Neural cell (in vitro differentiated cells): ENCODE data around the gene TXNL1. TPM values are rescaled to one million over a fixed set of nuclear protein-coding genes. Genes with fewer than 3 reads are reported as not detected.

Experiments used
- H2AFZ ChIP-seq: fragments of 200-600, 300-800 bp; sonication (generic), shearing (Covaris generic); 2 replicates; pipeline ENCODE4 v1.6.0; 2014; ENCODE audit warnings: low read depth, mild to moderate bottlenecking, antibody characterized with exemption, low read length, moderate library complexity
- H3F3A ChIP-seq: fragments of 200-600 bp; shearing (Covaris generic); 2 replicates; pipeline ENCODE4 v1.6.1; 2016; ENCODE audit warnings: mild to moderate bottlenecking, moderate library complexity, mixed read lengths, antibody characterized with exemption, low read length; ENCODE audit not compliant: insufficient read depth, poor library complexity, severe bottlenecking
- H3K27ac ChIP-seq: fragments of 200-600, 300-800 bp; sonication (generic), shearing (Covaris generic); 2 replicates; pipeline ENCODE4 v1.5.1; 2014; ENCODE audit warnings: mild to moderate bottlenecking, low read length, moderate library complexity
- H3K27me3 ChIP-seq: fragments of 300-800, 200-600 bp; sonication (generic), shearing (Covaris generic); 2 replicates; pipeline ENCODE4 v1.6.0; 2014; ENCODE audit warnings: mild to moderate bottlenecking, low read depth, low read length, moderate library complexity; ENCODE audit not compliant: insufficient read depth
- H3K36me3 ChIP-seq: fragments of 300-800, 200-600 bp; sonication (generic), shearing (Covaris generic); 2 replicates; pipeline ENCODE4 v1.5.1; 2014; ENCODE audit warnings: mild to moderate bottlenecking, antibody characterized with exemption, low read length, moderate library complexity; ENCODE audit not compliant: insufficient read depth
- H3K4me2 ChIP-seq: fragments of 300-800, 200-600 bp; sonication (generic), shearing (Covaris generic); 2 replicates; pipeline ENCODE4 v1.6.0; 2014; ENCODE audit warnings: mild to moderate bottlenecking, low read length
- H3K4me3 ChIP-seq: fragments of 300-800, 200-600 bp; sonication (generic), shearing (Covaris generic); 2 replicates; pipeline ENCODE4 v1.5.1; 2014; ENCODE audit warnings: mild to moderate bottlenecking, low read length, moderate library complexity
- H3K79me2 ChIP-seq: fragments of 200-600 bp; shearing (Covaris generic); replicated peaks from 2 replicates; pipeline ENCODE4 v1.6.0; 2014; ENCODE audit warnings: mild to moderate bottlenecking, low read length, moderate library complexity; ENCODE audit not compliant: insufficient read depth
- H3K9ac ChIP-seq: fragments of 300-800, 200-600 bp; sonication (generic), shearing (Covaris generic); 2 replicates; pipeline ENCODE4 v1.6.1; 2016; ENCODE audit warnings: mild to moderate bottlenecking, low read length, mixed read lengths
- H3K9me2 ChIP-seq: fragments of 200-600 bp; shearing (Covaris generic); 2 replicates; pipeline ENCODE4 v1.6.1; 2016; ENCODE audit warnings: mild to moderate bottlenecking, low read length, mixed read lengths; ENCODE audit not compliant: insufficient read depth
- H3K9me3 ChIP-seq: fragments of 200-600, 300-800 bp; sonication (generic), shearing (Covaris generic); 2 replicates; pipeline ENCODE4 v1.6.1; 2016; ENCODE audit warnings: mild to moderate bottlenecking, mixed run types, low read length, moderate library complexity, mixed read lengths
- H4K20me1 ChIP-seq: fragments of 200-600 bp; shearing (Covaris generic); 2 replicates; pipeline ENCODE4 v1.6.1; 2016; ENCODE audit warnings: mild to moderate bottlenecking, mixed run types; ENCODE audit not compliant: insufficient read depth
- EP300 ChIP-seq: fragments of 450-650 bp; conservative IDR thresholded peaks from 2 replicates; pipeline ENCODE4 v1.6.1; 2014; ENCODE audit warnings: antibody characterized with exemption, mild to moderate bottlenecking, moderate library complexity; ENCODE audit not compliant: poor library complexity, severe bottlenecking
- EZH2 ChIP-seq: fragments of 200-600, 300-800 bp; shearing (Covaris generic), sonication (generic); IDR thresholded peaks from 2 replicates; pipeline ENCODE4 v1.6.1; 2014; ENCODE audit warnings: antibody characterized with exemption, low read length, borderline replicate concordance, mild to moderate bottlenecking; ENCODE audit not compliant: insufficient read depth, poor library complexity, severe bottlenecking
- MXI1 ChIP-seq: fragments of 450-650 bp; conservative IDR thresholded peaks from 2 replicates; pipeline ENCODE4 v1.6.1; 2014; ENCODE audit warnings: antibody characterized with exemption, mild to moderate bottlenecking; ENCODE audit not compliant: poor library complexity, severe bottlenecking
- POLR2AphosphoS5 ChIP-seq: IDR thresholded peaks from 2 replicates; pipeline ENCODE4 v1.6.1; 2012
- RAD21 ChIP-seq: fragments of 450-650 bp; conservative IDR thresholded peaks from 2 replicates; pipeline ENCODE4 v1.6.1; 2014; ENCODE audit warnings: antibody characterized with exemption, mild to moderate bottlenecking, moderate library complexity
- REST ChIP-seq: IDR thresholded peaks from 2 replicates; pipeline ENCODE4 v1.6.1; 2012; ENCODE audit warnings: borderline replicate concordance
- SMC3 ChIP-seq: fragments of 450-650 bp; conservative IDR thresholded peaks from 2 replicates; pipeline ENCODE4 v1.6.1; 2014; ENCODE audit warnings: antibody characterized with exemption, mild to moderate bottlenecking, moderate library complexity; ENCODE audit not compliant: poor library complexity
- TAF1 ChIP-seq: IDR thresholded peaks from 2 replicates; pipeline ENCODE4 v1.6.1; 2012; ENCODE audit warnings: low read depth
- polyA plus RNA-seq: library from polyadenylated mRNA; depleted of rRNA; stranded (reverse); fragments of >200 nt; gene quantifications from 2 replicates; pipeline ENCODE4 v1.2.3, GENCODE V29; 2014
- TF ChIP-seq, protein P1 (sequence below): fragments of 450-650 bp; IDR thresholded peaks from 2 replicates; pipeline ENCODE4 v1.5.1; 2014; ENCODE audit warnings: antibody characterized with exemption, mild to moderate bottlenecking, moderate library complexity; ENCODE audit not compliant: poor library complexity, severe bottlenecking

The TXNL1 gene
- polyA plus RNA-seq, 1 donor from 2014 or later = 84.7 TPM

GRCh38 chr18:56556907-56557306, 81.5 kb downstream of the TXNL1 start:
- Histone ChIP-seq H3K9me3 (no peaks in the 10 kb centered on the region), H3K27me3 (no peaks in the 10 kb centered on the region), H3K4me2 (no peak overlapping the region), H3K4me3 (no peak overlapping the region), H3K79me2 (no peaks in the 10 kb centered on the region), H3K27ac (no peak overlapping the region), H3K9ac (no peak overlapping the region), H3F3A (no peaks in the 10 kb centered on the region), H4K20me1 (no peaks in the 10 kb centered on the region), H3K9me2 (no peaks in the 10 kb centered on the region), H3K36me3 (no peaks in the 10 kb centered on the region), H2AFZ (no peak overlapping the region)
- TF ChIP-seq MXI1 (no peak), TAF1 (no peak), REST (no peak), EZH2 (no peak), RAD21 (no peak), POLR2AphosphoS5 (no peak), EP300 (no peak), SMC3 (no peak)
- TF ChIP-seq, protein P1, sequence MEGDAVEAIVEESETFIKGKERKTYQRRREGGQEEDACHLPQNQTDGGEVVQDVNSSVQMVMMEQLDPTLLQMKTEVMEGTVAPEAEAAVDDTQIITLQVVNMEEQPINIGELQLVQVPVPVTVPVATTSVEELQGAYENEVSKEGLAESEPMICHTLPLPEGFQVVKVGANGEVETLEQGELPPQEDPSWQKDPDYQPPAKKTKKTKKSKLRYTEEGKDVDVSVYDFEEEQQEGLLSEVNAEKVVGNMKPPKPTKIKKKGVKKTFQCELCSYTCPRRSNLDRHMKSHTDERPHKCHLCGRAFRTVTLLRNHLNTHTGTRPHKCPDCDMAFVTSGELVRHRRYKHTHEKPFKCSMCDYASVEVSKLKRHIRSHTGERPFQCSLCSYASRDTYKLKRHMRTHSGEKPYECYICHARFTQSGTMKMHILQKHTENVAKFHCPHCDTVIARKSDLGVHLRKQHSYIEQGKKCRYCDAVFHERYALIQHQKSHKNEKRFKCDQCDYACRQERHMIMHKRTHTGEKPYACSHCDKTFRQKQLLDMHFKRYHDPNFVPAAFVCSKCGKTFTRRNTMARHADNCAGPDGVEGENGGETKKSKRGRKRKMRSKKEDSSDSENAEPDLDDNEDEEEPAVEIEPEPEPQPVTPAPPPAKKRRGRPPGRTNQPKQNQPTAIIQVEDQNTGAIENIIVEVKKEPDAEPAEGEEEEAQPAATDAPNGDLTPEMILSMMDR = no peak

DNA sequence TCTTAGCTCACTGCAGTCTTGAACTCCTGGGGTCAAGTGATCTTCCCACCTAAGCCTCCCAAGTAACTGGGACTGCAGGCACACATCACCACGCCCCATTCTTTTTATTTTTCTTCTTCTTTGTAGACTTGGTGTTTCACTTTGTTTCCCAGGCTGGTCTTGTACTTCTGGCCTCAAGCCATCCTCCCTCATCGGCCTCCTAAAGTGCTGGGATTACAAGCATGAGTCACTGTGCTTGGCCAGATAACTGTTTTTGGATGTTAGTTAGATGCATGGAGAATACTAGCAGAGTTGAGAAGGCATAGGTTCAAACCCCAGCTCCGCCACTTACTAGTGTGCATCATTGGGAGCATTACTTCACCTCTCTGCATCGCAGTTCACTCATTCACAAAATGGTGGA, 88.3 kb downstream of the TXNL1 start:
- no peaks in the 10 kb centered on the region for H3K36me3 ChIP-seq
- H2AFZ ChIP-seq = no peak overlapping the region
- H3K27ac ChIP-seq = no peak overlapping the region
- no peaks in the 10 kb centered on the region for H3K9me3 ChIP-seq
- H3K79me2 ChIP-seq = no peaks in the 10 kb centered on the region
- H3K9me2 ChIP-seq = no peaks in the 10 kb centered on the region
- no peak overlapping the region for H3K9ac ChIP-seq
- TF ChIP-seq TAF1 = no peak
- TF ChIP-seq, protein P1 = no peak
- no peak for TF ChIP-seq EP300
- TF ChIP-seq EZH2 = no peak
- TF ChIP-seq POLR2AphosphoS5 = no peak
- no peak for TF ChIP-seq SMC3
- no peak for TF ChIP-seq MXI1
- no peak for TF ChIP-seq REST
- TF ChIP-seq RAD21 = no peak
- no peak overlapping the region for H3K4me2 ChIP-seq
- no peaks in the 10 kb centered on the region for H3K27me3 ChIP-seq
- no peaks in the 10 kb centered on the region for H3F3A ChIP-seq
- no peak overlapping the region for H3K4me3 ChIP-seq
- H4K20me1 ChIP-seq = no peaks in the 10 kb centered on the region
